Endothelial cell of umbilical vein (primary cell): ENCODE results near the gene CDC42SE2. TPM values are rescaled to one million over a fixed set of nuclear protein-coding genes. Genes with fewer than 3 reads are reported as not detected.
"Not testable (repeated sequence)": the region's sequence is repeated elsewhere in the genome, so short reads cannot be mapped to it uniquely, and the experiment has no call there.

Experiments used
- BruUV-seq: library from RNA; stranded (reverse); fragments of 400-500 nt; replicated peaks from 2 replicates; lab custom pipeline; 2021; lab: Mats Ljungman, UMichigan
- CTCF ChIA-PET: fragments of 300-600, 350-600 bp; sonication (Branson Sonifier 250); formaldehyde crosslinking; loops from one replicate; lab custom pipeline; 2021; ENCODE audit warnings: antibody characterized with exemption, inconsistent platforms; lab: Charles Lee
- POLR2A ChIA-PET: fragments of 300-600, 350-600 bp; sonication (Branson Sonifier 250); formaldehyde crosslinking; loops from one replicate; lab custom pipeline; 2021; ENCODE audit warnings: antibody characterized with exemption, inconsistent platforms; lab: Charles Lee
- DNase-seq: peaks from one replicate; pipeline ENCODE4 v3.0.0-alpha.2; 2011; ENCODE audit warnings: low read depth, low spot score
- FAIRE-seq: peaks from 2 replicates; lab custom pipeline; 2011; peaks lifted over from hg19 to GRCh38; lab: Jason Lieb, UNC
- H2AFZ ChIP-seq: 2 replicates; pipeline ENCODE4 v1.6.0; 2012; ENCODE audit warnings: low read depth, low read length, control low read depth, inconsistent platforms
- H3K27ac ChIP-seq: 2 replicates; pipeline ENCODE4 v1.5.1; 2011; ENCODE audit warnings: low read depth, mild to moderate bottlenecking, control low read depth, low read length, moderate library complexity; ENCODE audit not compliant: insufficient read depth
- H3K27me3 ChIP-seq, 2 experiments: 2 replicates each; pipeline versions ENCODE4 v1.6.0 to v1.6.1; 2011; ENCODE audit warnings: low read length in 2 of 2, mixed read lengths in 1 of 2; ENCODE audit not compliant: control insufficient read depth in 2 of 2, insufficient read depth in 2 of 2
- H3K36me3 ChIP-seq, 2 experiments: 2 replicates in 1 of 2; 3 replicates in 1 of 2; pipeline ENCODE4 v1.5.1; 2011; ENCODE audit warnings: low read length in 2 of 2, mild to moderate bottlenecking in 1 of 2, moderate library complexity in 1 of 2; ENCODE audit not compliant: control insufficient read depth in 2 of 2, insufficient read depth in 2 of 2; ENCODE audit errors: extremely low read depth in 1 of 2
- H3K4me1 ChIP-seq: 3 replicates; pipeline ENCODE4 v1.5.1; 2011; ENCODE audit warnings: mild to moderate bottlenecking, low read length; ENCODE audit not compliant: control insufficient read depth, insufficient read depth; ENCODE audit errors: extremely low read depth
- H3K4me2 ChIP-seq: 2 replicates; pipeline ENCODE4 v1.6.1; 2011; ENCODE audit warnings: low read length, control low read depth, mixed read lengths; ENCODE audit not compliant: insufficient read depth
- H3K4me3 ChIP-seq, 3 experiments: fragments of 200-600 bp in 1 of 3; sonication (generic), shearing (Covaris generic) in 1 of 3; replicated peaks in 1 of 3; 2 replicates each; pipeline ENCODE4 v1.5.1; 2011 to 2016; ENCODE audit warnings: control low read depth in 3 of 3, low read length in 3 of 3, mild to moderate bottlenecking in 2 of 3, inconsistent platforms in 1 of 3, low read depth in 1 of 3, moderate library complexity in 1 of 3; ENCODE audit not compliant: insufficient read depth in 1 of 3
- H3K79me2 ChIP-seq: 2 replicates; pipeline ENCODE4 v1.6.0; 2012; ENCODE audit warnings: low read length, inconsistent platforms; ENCODE audit not compliant: control insufficient read depth, insufficient read depth
- H3K9ac ChIP-seq: replicated peaks from 2 replicates; pipeline ENCODE3; 2011; ENCODE audit warnings: low read length, control low read depth; ENCODE audit not compliant: insufficient read depth; ENCODE audit errors: extremely low read depth
- H3K9me1 ChIP-seq: replicated peaks from 3 replicates; pipeline ENCODE4 v1.6.0; 2011; ENCODE audit warnings: mild to moderate bottlenecking, low read length; ENCODE audit not compliant: control insufficient read depth, insufficient read depth; ENCODE audit errors: extremely low read depth
- H3K9me3 ChIP-seq: replicated peaks from 2 replicates; pipeline ENCODE4 v1.5.1; 2012; ENCODE audit warnings: low read length, inconsistent platforms; ENCODE audit not compliant: control insufficient read depth, insufficient read depth
- H4K20me1 ChIP-seq: replicated peaks from 2 replicates; pipeline ENCODE3; 2011; ENCODE audit warnings: mild to moderate bottlenecking, low read length; ENCODE audit not compliant: control insufficient read depth, insufficient read depth; ENCODE audit errors: extremely low read depth
- EZH2 ChIP-seq: IDR thresholded peaks from 2 replicates; pipeline ENCODE4 v1.6.1; 2012; ENCODE audit warnings: borderline replicate concordance, low read depth, mild to moderate bottlenecking, moderate library complexity, low read length, inconsistent platforms; ENCODE audit not compliant: severe bottlenecking
- FOS ChIP-seq: IDR thresholded peaks from 2 replicates; pipeline ENCODE4 v1.6.1; 2011; ENCODE audit warnings: mild to moderate bottlenecking, low read length, moderate library complexity, borderline replicate concordance; ENCODE audit not compliant: insufficient read depth
- GATA2 ChIP-seq: IDR thresholded peaks from 2 replicates; pipeline ENCODE4 v1.7.0; 2011; ENCODE audit warnings: low read depth, mild to moderate bottlenecking, moderate library complexity, mixed read lengths, low read length; ENCODE audit not compliant: insufficient read length, insufficient read depth
- MAX ChIP-seq: IDR thresholded peaks from 2 replicates; pipeline ENCODE4 v1.6.1; 2011; ENCODE audit not compliant: insufficient read depth, insufficient read length
- MYC ChIP-seq: IDR thresholded peaks from one replicate; pipeline ENCODE4 v1.6.1; 2011; ENCODE audit warnings: mild to moderate bottlenecking, low read depth, low read length
- POLR2A ChIP-seq: IDR thresholded peaks from 2 replicates; pipeline ENCODE4 v1.6.1; 2012; ENCODE audit warnings: low read depth, mild to moderate bottlenecking, control low read depth, low read length
- POLR2AphosphoS5 ChIP-seq: IDR thresholded peaks from 2 replicates; pipeline ENCODE4 v1.6.1; 2012; ENCODE audit warnings: low read depth, mild to moderate bottlenecking, control low read depth, low read length, moderate library complexity; ENCODE audit not compliant: insufficient read depth
- dilution Hi-C: fragments of 300-500 bp; cut with MboI; formaldehyde crosslinking; loops from one replicate; pipeline ENCODE4 v1.15.0; 2019; ENCODE audit warnings: low sequenced_read_pairs; ENCODE audit not compliant: extremely low pct_ligation_motif_present
- intact Hi-C: fragments of 100-400 bp; cut with micrococcal nuclease; formaldehyde crosslinking; loops from one replicate; pipeline ENCODE4 v1.10.0; 2022
- polyA plus RNA-seq, 4 experiments: library from polyadenylated mRNA; depleted of rRNA in 3 of 4; stranded (reverse) in 3 of 4; unstranded in 1 of 4; fragments of >200 nt; gene quantifications; 2 replicates each; pipeline versions ENCODE4 v1.2.1 to v1.2.3, GENCODE V29; 2011 to 2012; ENCODE audit warnings: missing spikeins in 1 of 4
- total RNA-seq: library from RNA; stranded (reverse); gene quantifications from 2 replicates; pipeline ENCODE4 v1.2.3, GENCODE V29; 2021

CDC42SE2 gene
- total and polyA plus RNA-seq, 2 donors (not counting 3 experiments of a cell fraction or from before 2014, with no cell fraction given): 14.7 to 21.9 TPM

GRCh38 chr5:131329286-131329560 lies 65.4 kb downstream of the CDC42SE2 start:
- DNase-seq (no peak), FAIRE-seq (no peak)
- ChIA-PET POLR2A (no interaction called here), CTCF (interaction anchor here (0.6 kb wide), 1 partner anchor 550 kb away, joined by 3 read pairs; no protein-coding TSS in a partner anchor)
- Histone ChIP-seq H3K9me3 (no peaks in the 10 kb centered on the region), H4K20me1 (no peaks in the 10 kb centered on the region), H3K4me2 (no peak overlapping the region), H3K9ac (no peak overlapping the region), H2AFZ (no peak overlapping the region), H3K9me1 (no peaks in the 10 kb centered on the region), H3K4me3 (no peak overlapping the region), H3K27me3 (no peaks in the 10 kb centered on the region), H3K79me2 (peaks cover 21% of the 10 kb centered on the region), H3K4me1 (no peaks in the 10 kb centered on the region), H3K27ac (no peak overlapping the region), H3K36me3 (no peaks in the 10 kb centered on the region)
- dilution Hi-C loops (no loop called here), intact Hi-C loops (no loop called here)
- TF ChIP-seq FOS: no peak
- TF ChIP-seq GATA2: no peak
- TF ChIP-seq EZH2: no peak
- no peak for TF ChIP-seq POLR2A
- no peak for TF ChIP-seq MAX
- BruUV-seq: no TSS peak

- Histone ChIP-seq H3K36me3 (no peaks in the 10 kb centered on the region), H3K79me2 (peaks cover 20% of the 10 kb centered on the region), H3K4me2 (no peak overlapping the region), H4K20me1 (no peaks in the 10 kb centered on the region), H2AFZ (no peak overlapping the region), H3K4me3 (no peak overlapping the region), H3K27ac (no peak overlapping the region), H3K9me1 (no peaks in the 10 kb centered on the region), H3K4me1 (no peaks in the 10 kb centered on the region), H3K9ac (no peak overlapping the region), H3K27me3 (no peaks in the 10 kb centered on the region), H3K9me3 (no peaks in the 10 kb centered on the region)
- POLR2A ChIA-PET: no interaction called here
- CTCF ChIA-PET: interaction anchor here (1.5 kb wide), 1 partner anchor 23 kb away, joined by 3 read pairs; no protein-coding TSS in a partner anchor
- no TSS peak for BruUV-seq
- intact Hi-C loops: no loop called here
- TF ChIP-seq FOS (no peak), GATA2 (no peak), POLR2AphosphoS5 (no peak), POLR2A (no peak), MYC (no peak)
- no peak for FAIRE-seq
- dilution Hi-C loops: no loop called here
- DNase-seq: no peak
These were observed 66.2 kb downstream of the CDC42SE2 start for GRCh38 chr5:131330031-131330430.

GRCh38 chr5:131335756-131336155 lies 71.9 kb downstream of the CDC42SE2 start:
- H4K20me1 ChIP-seq, H3K79me2 ChIP-seq, BruUV-seq, H3K9ac ChIP-seq, H2AFZ ChIP-seq, H3K9me1 ChIP-seq, dilution Hi-C loops, H3K27ac ChIP-seq, FAIRE-seq, intact Hi-C loops, H3K4me3 ChIP-seq, DNase-seq, CTCF ChIA-PET, POLR2A ChIA-PET, H3K36me3 ChIP-seq, H3K27me3 ChIP-seq, H3K4me2 ChIP-seq, H3K4me1 ChIP-seq, H3K9me3 ChIP-seq: not testable (repeated sequence)
